Measurements from ENCODE around the gene TCN2.

The TCN2 gene

DNA sequence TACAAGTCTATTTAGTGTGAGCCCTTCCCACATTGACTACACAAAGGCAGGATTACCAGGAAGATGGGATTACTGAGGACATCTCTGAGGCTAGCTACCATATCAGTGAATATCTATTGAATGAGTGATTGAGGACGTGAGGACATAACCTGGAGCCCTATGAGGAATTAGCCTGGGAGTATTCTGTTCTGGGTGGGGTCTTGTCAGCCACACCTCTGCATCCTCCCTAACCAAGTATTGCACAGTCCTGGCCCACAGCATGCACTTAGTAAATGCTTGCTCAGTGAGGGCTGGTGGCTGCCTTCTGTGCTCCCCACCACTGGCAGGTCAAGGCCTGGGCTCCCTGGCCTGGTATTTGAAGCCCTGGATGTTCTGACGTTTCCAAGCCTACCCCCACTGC lies 45.9 kb downstream of the TCN2 start:
- H3K4me3 ChIP-seq (replicated peaks in 1 of 2; ENCODE audit: low read depth in 2 of 2, low read length in 2 of 2): no peak overlapping the region
- TF ChIP-seq CTCF (IDR thresholded peaks at IDR 0.05; ENCODE audit: low read depth, low read length): no peak
- no peak for DNase-seq (ENCODE audit: low read depth in 2 of 2)

DNA sequence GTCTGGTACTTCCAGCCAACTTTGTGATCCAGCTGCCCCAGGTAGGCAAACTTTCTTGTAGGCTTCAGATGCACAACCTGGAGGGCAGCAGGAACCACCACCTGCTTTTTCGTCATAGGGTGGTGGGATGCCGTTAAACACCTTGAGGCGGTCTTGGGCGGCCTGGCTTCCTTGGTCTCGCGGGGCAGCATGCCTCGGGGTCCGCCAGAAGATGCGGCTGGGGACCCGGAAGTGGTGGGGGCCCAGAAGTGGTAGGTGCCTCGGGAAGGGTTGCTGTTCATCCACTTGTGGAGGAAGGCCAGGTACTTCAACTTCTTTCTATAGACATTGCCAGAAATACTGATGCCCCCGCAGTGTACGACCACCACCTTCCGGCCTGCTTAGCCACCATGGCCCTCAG lies 47.4 kb downstream of the TCN2 start:
- no peak for DNase-seq (ENCODE audit: low read depth in 2 of 2)
- no peak overlapping the region for H3K4me3 ChIP-seq (replicated peaks in 1 of 2; ENCODE audit: low read depth in 2 of 2, low read length in 2 of 2)
- TF ChIP-seq CTCF (IDR thresholded peaks at IDR 0.05; ENCODE audit: low read depth, low read length): no peak

DNA sequence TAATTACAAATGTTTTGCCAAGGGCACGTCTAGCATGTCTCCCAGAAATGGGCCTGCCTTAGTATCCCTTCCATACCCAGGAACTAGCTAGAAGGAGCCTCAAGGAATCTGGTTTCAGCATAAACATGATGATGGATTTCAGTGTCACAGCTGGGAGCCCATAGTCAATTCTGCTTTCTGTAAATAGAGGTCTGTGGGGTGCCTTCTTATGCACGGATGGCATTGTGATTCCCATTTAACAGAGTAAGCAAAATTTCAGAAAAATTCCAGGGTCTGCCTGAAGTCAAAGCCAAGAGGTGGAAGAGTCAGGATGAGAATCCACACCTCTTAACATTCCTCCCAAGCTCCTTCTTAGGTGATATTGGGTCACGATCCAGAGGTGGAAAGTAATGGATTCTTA lies 48.6 kb downstream of the TCN2 start:
- no peak overlapping the region for H3K4me3 ChIP-seq (replicated peaks in 1 of 2; ENCODE audit: low read depth in 2 of 2, low read length in 2 of 2)
- DNase-seq (ENCODE audit: low read depth in 2 of 2): no peak
- TF ChIP-seq CTCF (IDR thresholded peaks at IDR 0.05; ENCODE audit: low read depth, low read length): no peak

DNA sequence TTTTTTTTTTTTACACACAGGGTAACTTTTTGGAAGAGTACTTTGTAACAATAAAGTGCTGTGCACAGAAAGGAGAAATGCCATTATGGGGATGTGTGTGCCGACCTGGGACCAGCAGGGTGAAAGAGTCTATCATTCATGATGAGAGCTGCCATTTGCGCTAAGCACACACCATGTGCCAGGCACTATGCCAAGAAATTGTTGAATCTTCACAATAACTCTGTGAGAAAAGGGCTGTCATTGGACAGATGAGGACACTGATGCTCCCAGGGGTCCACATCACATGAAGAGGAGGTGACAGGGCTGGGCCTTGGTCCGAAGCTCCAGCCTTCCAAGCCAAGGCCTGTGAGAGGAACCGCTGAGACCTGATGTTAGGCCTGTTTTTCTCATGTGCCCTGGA lies 55.1 kb downstream of the TCN2 start:
- DNase-seq (ENCODE audit: low read depth in 2 of 2): no peak
- no peak overlapping the region for H3K4me3 ChIP-seq (replicated peaks in 1 of 2; ENCODE audit: low read depth in 2 of 2, low read length in 2 of 2)
- TF ChIP-seq CTCF (IDR thresholded peaks at IDR 0.05; ENCODE audit: low read depth, low read length): no peak

GRCh38 chr22:30664798-30665197 lies 57.8 kb downstream of the TCN2 start:
- no peak for TF ChIP-seq CTCF (IDR thresholded peaks at IDR 0.05; ENCODE audit: low read depth, low read length)
- no peak overlapping the region for H3K4me3 ChIP-seq (replicated peaks in 1 of 2; ENCODE audit: low read depth in 2 of 2, low read length in 2 of 2)
- no peak for DNase-seq (ENCODE audit: low read depth in 2 of 2)

- no peak for DNase-seq (ENCODE audit: low read depth in 2 of 2)
- TF ChIP-seq CTCF (IDR thresholded peaks at IDR 0.05; ENCODE audit: low read depth, low read length): no peak
Observed at GRCh38 chr22:30665266-30665665, 58.3 kb downstream of the TCN2 start.

GRCh38 chr22:30665786-30666185 lies 58.8 kb downstream of the TCN2 start:
- DNase-seq (ENCODE audit: low read depth in 2 of 2): no peak
- H3K4me3 ChIP-seq (replicated peaks in 1 of 2; ENCODE audit: low read depth in 2 of 2, low read length in 2 of 2): no peak overlapping the region
- no peak for TF ChIP-seq CTCF (IDR thresholded peaks at IDR 0.05; ENCODE audit: low read depth, low read length)

More at GRCh38 chr22:30665266-30665665, 58.3 kb downstream of the TCN2 start:
- H3K4me3 ChIP-seq (replicated peaks in 1 of 2; ENCODE audit: low read depth in 2 of 2, low read length in 2 of 2): no peak overlapping the region
